MM.1S (cell line): Measurements from ENCODE around the gene PHOX2A.

Source experiments
- DNase-seq: peaks from one replicate; pipeline ENCODE4 v3.0.0-alpha.2; 2015
- H2AFZ ChIP-seq: fragments of 300-600 bp; sonication (generic); 2 replicates; pipeline ENCODE4 v1.6.0; 2016; ENCODE audit warnings: antibody characterized with exemption, low read length
- H3F3A ChIP-seq: fragments of 300-600 bp; sonication (generic); 2 replicates; pipeline ENCODE4 v1.6.1; 2016; ENCODE audit warnings: mild to moderate bottlenecking, antibody characterized with exemption, low read length, moderate library complexity, mixed read lengths; ENCODE audit not compliant: insufficient read depth
- H3K27ac ChIP-seq: fragments of 300-600 bp; sonication (generic); 2 replicates; pipeline ENCODE4 v1.5.1; 2016; ENCODE audit warnings: mild to moderate bottlenecking, low read length
- H3K27me3 ChIP-seq: fragments of 300-600 bp; sonication (generic); replicated peaks from 2 replicates; pipeline ENCODE4 v1.6.0; 2016; ENCODE audit warnings: low read length; ENCODE audit not compliant: insufficient read depth
- H3K36me3 ChIP-seq: fragments of 300-600 bp; sonication (generic); replicated peaks from 2 replicates; pipeline ENCODE4 v1.6.1; 2016; ENCODE audit warnings: mild to moderate bottlenecking, low read length, mixed read lengths; ENCODE audit not compliant: insufficient read depth
- H3K4me1 ChIP-seq: fragments of 300-600 bp; sonication (generic); 2 replicates; pipeline ENCODE4 v1.6.1; 2016; ENCODE audit warnings: low read length, mixed read lengths
- H3K4me2 ChIP-seq: fragments of 300-600 bp; sonication (generic); 2 replicates; pipeline ENCODE4 v1.6.0; 2016; ENCODE audit warnings: low read depth, low read length
- H3K4me3 ChIP-seq: fragments of 300-600 bp; sonication (generic); 2 replicates; pipeline ENCODE4 v1.5.1; 2016; ENCODE audit warnings: low read length, mixed read lengths
- H3K79me2 ChIP-seq: fragments of 300-600 bp; sonication (generic); 2 replicates; pipeline ENCODE4 v1.6.1; 2016; ENCODE audit warnings: mixed run types, low read length, mixed read lengths
- H3K9ac ChIP-seq: fragments of 300-600 bp; sonication (generic); 2 replicates; pipeline ENCODE4 v1.6.1; 2016; ENCODE audit warnings: low read length, mixed read lengths
- H3K9me2 ChIP-seq: fragments of 300-600 bp; sonication (generic); replicated peaks from 2 replicates; pipeline ENCODE4 v1.6.1; 2016; ENCODE audit warnings: mild to moderate bottlenecking, low read length, mixed read lengths; ENCODE audit not compliant: insufficient read depth
- H3K9me3 ChIP-seq: fragments of 300-600 bp; sonication (generic); replicated peaks from 2 replicates; pipeline ENCODE4 v1.6.1; 2016; ENCODE audit warnings: mild to moderate bottlenecking, low read length, mixed read lengths; ENCODE audit not compliant: insufficient read depth
- H4K20me1 ChIP-seq: fragments of 300-600 bp; sonication (generic); 2 replicates; pipeline ENCODE4 v1.6.1; 2016; ENCODE audit warnings: mild to moderate bottlenecking, low read length, moderate library complexity, mixed read lengths; ENCODE audit not compliant: insufficient read depth
- EZH2 ChIP-seq: fragments of 300-600 bp; sonication (generic); optimal IDR thresholded peaks from 2 replicates; pipeline ENCODE3; 2017; ENCODE audit warnings: low read depth, mild to moderate bottlenecking, antibody characterized with exemption, low read length, mixed read lengths
- EZH2phosphoT487 ChIP-seq: fragments of 300-600 bp; sonication (generic); IDR thresholded peaks from 2 replicates; pipeline ENCODE4 v1.6.1; 2018; ENCODE audit warnings: antibody characterized with exemption, low read length
- TF ChIP-seq, protein P1 (sequence below): fragments of 300-600 bp; sonication (generic); IDR thresholded peaks from 2 replicates; pipeline ENCODE4 v1.5.1; 2016; ENCODE audit warnings: antibody characterized with exemption, low read length, mixed read lengths

The PHOX2A gene

DNA sequence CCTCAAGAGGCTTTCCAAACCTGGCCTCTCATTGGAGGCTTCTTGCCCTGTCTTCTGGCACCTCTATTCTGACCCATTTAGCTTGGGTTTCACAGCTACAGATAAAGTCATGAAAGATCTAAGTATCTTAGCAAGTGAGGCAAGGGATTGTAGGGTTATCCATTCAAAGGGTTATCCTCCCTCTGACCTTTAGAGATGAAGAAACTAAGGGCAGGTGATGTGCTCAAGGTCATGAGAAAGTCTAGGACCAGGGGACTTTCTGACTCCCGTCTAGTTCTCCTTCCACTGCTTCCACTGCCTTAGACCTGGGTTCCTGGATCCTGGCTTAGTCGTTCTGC, 7.2 kb downstream of the PHOX2A start:
- Histone ChIP-seq H3K36me3 (no peaks in the 10 kb centered on the region), H3K9me3 (no peaks in the 10 kb centered on the region), H3K9me2 (no peaks in the 10 kb centered on the region), H3K4me2 (no peak overlapping the region), H3K9ac (no peak overlapping the region), H3K4me1 (no peaks in the 10 kb centered on the region), H3K27me3 (peaks cover 25% of the 10 kb centered on the region), H4K20me1 (no peaks in the 10 kb centered on the region), H3K27ac (no peak overlapping the region), H3K4me3 (no peak overlapping the region), H3F3A (no peaks in the 10 kb centered on the region), H2AFZ (no peak overlapping the region), H3K79me2 (no peaks in the 10 kb centered on the region)
- TF ChIP-seq, protein P1, sequence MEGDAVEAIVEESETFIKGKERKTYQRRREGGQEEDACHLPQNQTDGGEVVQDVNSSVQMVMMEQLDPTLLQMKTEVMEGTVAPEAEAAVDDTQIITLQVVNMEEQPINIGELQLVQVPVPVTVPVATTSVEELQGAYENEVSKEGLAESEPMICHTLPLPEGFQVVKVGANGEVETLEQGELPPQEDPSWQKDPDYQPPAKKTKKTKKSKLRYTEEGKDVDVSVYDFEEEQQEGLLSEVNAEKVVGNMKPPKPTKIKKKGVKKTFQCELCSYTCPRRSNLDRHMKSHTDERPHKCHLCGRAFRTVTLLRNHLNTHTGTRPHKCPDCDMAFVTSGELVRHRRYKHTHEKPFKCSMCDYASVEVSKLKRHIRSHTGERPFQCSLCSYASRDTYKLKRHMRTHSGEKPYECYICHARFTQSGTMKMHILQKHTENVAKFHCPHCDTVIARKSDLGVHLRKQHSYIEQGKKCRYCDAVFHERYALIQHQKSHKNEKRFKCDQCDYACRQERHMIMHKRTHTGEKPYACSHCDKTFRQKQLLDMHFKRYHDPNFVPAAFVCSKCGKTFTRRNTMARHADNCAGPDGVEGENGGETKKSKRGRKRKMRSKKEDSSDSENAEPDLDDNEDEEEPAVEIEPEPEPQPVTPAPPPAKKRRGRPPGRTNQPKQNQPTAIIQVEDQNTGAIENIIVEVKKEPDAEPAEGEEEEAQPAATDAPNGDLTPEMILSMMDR: no peak
- no peak for TF ChIP-seq EZH2phosphoT487
- no peak for TF ChIP-seq EZH2
- no peak for DNase-seq

DNA sequence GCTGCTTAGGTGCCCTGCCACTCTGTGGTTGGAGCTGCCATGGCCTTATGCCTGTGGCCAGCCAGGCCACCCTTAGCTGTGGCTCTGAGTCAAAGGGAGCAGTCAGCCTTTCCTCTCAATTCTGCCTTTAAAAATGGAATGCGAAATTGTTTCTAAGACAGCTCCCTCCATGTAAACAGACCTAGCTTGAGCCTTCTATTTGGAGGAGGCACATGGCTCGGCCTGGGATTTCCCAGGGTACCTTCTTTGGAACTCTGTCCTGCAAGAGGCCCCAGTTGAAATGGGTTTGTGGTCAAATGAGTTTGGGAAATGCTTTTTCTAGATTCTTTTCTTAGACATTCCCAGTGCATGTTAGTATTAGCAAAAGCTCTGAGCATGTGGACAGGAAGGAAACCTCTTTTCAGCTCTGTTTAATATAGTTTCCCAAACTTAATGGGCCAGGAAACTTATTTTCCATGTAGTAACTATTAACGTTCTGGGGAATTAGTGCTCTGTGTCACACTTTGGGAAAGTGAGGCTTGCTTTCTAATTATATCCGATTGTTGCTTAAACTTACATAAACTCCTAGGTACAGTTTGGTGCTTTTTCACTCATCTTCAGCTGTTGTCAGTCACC, 7.8 kb downstream of the PHOX2A start:
- Histone ChIP-seq H3K9ac (no peak overlapping the region), H4K20me1 (no peaks in the 10 kb centered on the region)

DNA sequence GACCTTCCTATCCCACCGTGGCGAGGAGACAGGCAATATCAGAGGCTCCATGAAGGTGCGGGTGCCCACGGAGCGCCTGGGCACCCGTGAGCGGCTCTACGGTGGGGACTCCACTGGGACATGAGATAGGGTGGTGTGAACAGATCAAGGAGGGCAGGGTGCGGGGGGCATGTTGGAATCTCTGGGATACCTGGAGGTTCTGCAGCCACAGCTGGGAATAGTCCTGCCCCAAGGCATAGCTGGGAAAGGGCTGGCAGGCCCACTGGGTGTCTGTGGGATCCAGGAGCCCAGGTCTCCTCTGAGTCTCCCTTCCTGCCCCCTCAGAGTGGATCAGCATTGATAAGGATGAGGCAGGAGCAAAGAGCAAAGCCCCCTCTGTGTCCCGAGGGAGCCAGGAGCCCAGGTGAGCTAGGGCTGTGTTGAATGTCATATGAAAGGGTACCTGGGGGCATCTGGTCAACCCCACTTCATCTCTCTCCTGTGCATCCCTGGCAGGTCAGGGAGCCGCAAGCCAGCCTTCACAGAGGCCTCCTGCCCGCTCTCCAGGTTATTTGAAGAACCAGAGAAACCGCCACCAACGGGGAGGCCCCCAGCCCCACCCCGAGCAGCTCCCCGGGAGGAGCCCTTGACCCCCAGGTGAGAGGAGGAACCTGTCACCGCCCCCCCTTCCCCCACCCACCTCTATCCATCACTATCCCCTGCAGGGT, 8.5 kb downstream of the PHOX2A start:
- no peak overlapping the region for H3K27ac ChIP-seq
- H4K20me1 ChIP-seq: no peaks in the 10 kb centered on the region
- peaks cover 15% of the 10 kb centered on the region for H3K27me3 ChIP-seq
- no peak overlapping the region for H3K4me3 ChIP-seq
- no peaks in the 10 kb centered on the region for H3K79me2 ChIP-seq
- H3F3A ChIP-seq: no peaks in the 10 kb centered on the region
- H3K9me3 ChIP-seq: no peaks in the 10 kb centered on the region
- H2AFZ ChIP-seq: no peak overlapping the region
- no peak overlapping the region for H3K9ac ChIP-seq
- no peaks in the 10 kb centered on the region for H3K4me1 ChIP-seq
- no peak for DNase-seq
- H3K4me2 ChIP-seq: no peak overlapping the region
- H3K9me2 ChIP-seq: no peaks in the 10 kb centered on the region
- no peaks in the 10 kb centered on the region for H3K36me3 ChIP-seq
- TF ChIP-seq EZH2 (no peak), EZH2phosphoT487 (no peak)
- TF ChIP-seq, protein P1: no peak

More for the DNA sequence above, 7.8 kb downstream of the PHOX2A start:
- Histone ChIP-seq H3K4me2 (no peak overlapping the region), H3K36me3 (no peaks in the 10 kb centered on the region), H3K9me2 (no peaks in the 10 kb centered on the region), H3F3A (no peaks in the 10 kb centered on the region), H3K4me3 (no peak overlapping the region), H3K27me3 (peaks cover 22% of the 10 kb centered on the region), H3K79me2 (no peaks in the 10 kb centered on the region), H3K9me3 (no peaks in the 10 kb centered on the region), H3K4me1 (no peaks in the 10 kb centered on the region), H2AFZ (no peak overlapping the region), H3K27ac (no peak overlapping the region)
- DNase-seq: no peak
- TF ChIP-seq EZH2 (no peak), EZH2phosphoT487 (no peak)
- TF ChIP-seq, protein P1: no peak
